H9 (cell line): ENCODE results near the gene TGFB1I1. TPM values are rescaled to one million over a fixed set of nuclear protein-coding genes. Genes with fewer than 3 reads are reported as not detected.

ENCODE experiments used
- DNase-seq: peaks from one replicate; pipeline ENCODE4 v3.0.0-alpha.2; 2017
- H2AFZ ChIP-seq: one replicate; pipeline ENCODE4 v1.6.1; 2013; ENCODE audit warnings: mild to moderate bottlenecking, low read length, control low read depth, moderate library complexity
- H2AK5ac ChIP-seq: 2 replicates; pipeline ENCODE4 v1.6.1; 2013; ENCODE audit warnings: low read length, control low read depth, mixed read lengths; ENCODE audit not compliant: insufficient read length
- H2BK120ac ChIP-seq: one replicate; pipeline ENCODE4 v1.6.1; 2013; ENCODE audit warnings: low read depth, mild to moderate bottlenecking, low read length, control low read depth, inconsistent platforms; ENCODE audit not compliant: poor library complexity, severe bottlenecking
- H2BK12ac ChIP-seq: 2 replicates; pipeline ENCODE4 v1.6.1; 2013; ENCODE audit warnings: low read length, control low read depth, mixed read lengths, low read depth; ENCODE audit not compliant: insufficient read length
- H2BK15ac ChIP-seq: 2 replicates; pipeline ENCODE4 v1.6.1; 2013; ENCODE audit warnings: low read depth, low read length, control low read depth
- H2BK20ac ChIP-seq: one replicate; pipeline ENCODE4 v1.6.1; 2013; ENCODE audit warnings: low read depth, mild to moderate bottlenecking, low read length, control low read depth, inconsistent platforms; ENCODE audit not compliant: poor library complexity, severe bottlenecking
- H2BK5ac ChIP-seq: 2 replicates; pipeline ENCODE4 v1.6.1; 2013; ENCODE audit warnings: low read length, control low read depth, mixed read lengths; ENCODE audit not compliant: insufficient read length
- H3K14ac ChIP-seq: 2 replicates; pipeline ENCODE4 v1.6.1; 2013; ENCODE audit warnings: low read length, control low read depth; ENCODE audit not compliant: insufficient read depth
- H3K18ac ChIP-seq: 2 replicates; pipeline ENCODE4 v1.6.1; 2013; ENCODE audit warnings: low read depth, mild to moderate bottlenecking, mixed read lengths, low read length, control low read depth; ENCODE audit not compliant: insufficient read length
- H3K23ac ChIP-seq: 2 replicates; pipeline ENCODE4 v1.6.1; 2013; ENCODE audit warnings: low read length, control low read depth, mixed read lengths, low read depth; ENCODE audit not compliant: insufficient read length
- H3K23me2 ChIP-seq: 2 replicates; pipeline ENCODE4 v1.6.1; 2013; ENCODE audit warnings: low read depth, mild to moderate bottlenecking, mixed read lengths, low read length, control low read depth; ENCODE audit not compliant: insufficient read length, poor library complexity, severe bottlenecking
- H3K27ac ChIP-seq: 2 replicates; pipeline ENCODE4 v1.5.1; 2013; ENCODE audit warnings: low read length, control low read depth, mixed read lengths, low read depth; ENCODE audit not compliant: insufficient read length
- H3K27me3 ChIP-seq: 2 replicates; pipeline ENCODE4 v1.6.1; 2013; ENCODE audit warnings: low read length, control low read depth, inconsistent platforms; ENCODE audit not compliant: insufficient read depth
- H3K4ac ChIP-seq: 2 replicates; pipeline ENCODE4 v1.6.1; 2013; ENCODE audit warnings: low read depth, mild to moderate bottlenecking, control low read depth, inconsistent platforms, low read length, moderate library complexity
- H3K4me1 ChIP-seq: 2 replicates; pipeline ENCODE4 v1.6.1; 2013; ENCODE audit warnings: low read length, control low read depth, inconsistent platforms; ENCODE audit not compliant: insufficient read depth
- H3K4me2 ChIP-seq: 2 replicates; pipeline ENCODE4 v1.6.1; 2013; ENCODE audit warnings: low read length, control low read depth, mixed read lengths; ENCODE audit not compliant: insufficient read length, insufficient read depth
- H3K56ac ChIP-seq: 2 replicates; pipeline ENCODE4 v1.6.1; 2013; ENCODE audit warnings: low read depth, mild to moderate bottlenecking, mixed read lengths, low read length, control low read depth; ENCODE audit not compliant: insufficient read length
- H3K79me1 ChIP-seq: 2 replicates; pipeline ENCODE4 v1.6.1; 2013; ENCODE audit warnings: low read depth, mild to moderate bottlenecking, moderate library complexity, low read length, control low read depth, inconsistent platforms; ENCODE audit not compliant: insufficient read depth, poor library complexity, severe bottlenecking
- H3K79me2 ChIP-seq: 2 replicates; pipeline ENCODE4 v1.6.1; 2013; ENCODE audit warnings: low read length, control low read depth, inconsistent platforms; ENCODE audit not compliant: insufficient read depth
- H3K9ac ChIP-seq: 2 replicates; pipeline ENCODE4 v1.6.1; 2013; ENCODE audit warnings: low read length, control low read depth, mixed read lengths; ENCODE audit not compliant: insufficient read length; ENCODE audit errors: extremely low read depth
- H3K9me3 ChIP-seq: one replicate; pipeline ENCODE4 v1.6.1; 2013; ENCODE audit warnings: low read depth, low read length, inconsistent platforms; ENCODE audit not compliant: control insufficient read depth
- H3T11ph ChIP-seq: one replicate; pipeline ENCODE4 v1.6.1; 2013; ENCODE audit warnings: mild to moderate bottlenecking, low read length, control low read depth, inconsistent platforms
- H4K20me1 ChIP-seq: one replicate; pipeline ENCODE4 v1.6.1; 2013; ENCODE audit not compliant: control insufficient read depth, insufficient read length, insufficient read depth
- H4K5ac ChIP-seq: 2 replicates; pipeline ENCODE4 v1.6.1; 2013; ENCODE audit warnings: low read depth, mild to moderate bottlenecking, mixed read lengths, low read length, control low read depth; ENCODE audit not compliant: insufficient read length
- H4K8ac ChIP-seq: replicated peaks from 2 replicates; pipeline ENCODE4 v1.6.1; 2013; ENCODE audit warnings: low read length, control low read depth, mixed read lengths, low read depth; ENCODE audit not compliant: insufficient read length
- H4K91ac ChIP-seq: 2 replicates; pipeline ENCODE4 v1.6.1; 2013; ENCODE audit warnings: low read depth, mild to moderate bottlenecking, moderate library complexity, mixed read lengths, low read length, control low read depth; ENCODE audit not compliant: insufficient read length
- H3K27ac Mint-ChIP-seq, 3 experiments: 2 replicates in 2 of 3; 3 replicates in 1 of 3; pipeline ENCODE4 v1.8.0; 2020 to 2021; ENCODE audit warnings: mixed read lengths in 3 of 3, mild to moderate bottlenecking in 1 of 3, moderate library complexity in 1 of 3
- H3K27me3 Mint-ChIP-seq: 2 replicates; pipeline ENCODE4 v1.8.0; 2021; ENCODE audit warnings: low read depth, mild to moderate bottlenecking, moderate library complexity, mixed read lengths
- H3K36me3 Mint-ChIP-seq, 3 experiments: 2 replicates in 2 of 3; 3 replicates in 1 of 3; pipeline ENCODE4 v1.8.0; 2020 to 2021; ENCODE audit warnings: low read depth in 3 of 3, mixed read lengths in 3 of 3; ENCODE audit not compliant: insufficient read depth in 1 of 3
- H3K4me1 Mint-ChIP-seq, 2 experiments: 2 replicates each; pipeline ENCODE4 v1.8.0; 2020; ENCODE audit warnings: mixed read lengths in 2 of 2
- H3K4me3 Mint-ChIP-seq, 2 experiments: 2 replicates in 1 of 2; 3 replicates in 1 of 2; pipeline ENCODE4 v1.8.0; 2020 to 2021; ENCODE audit warnings: mild to moderate bottlenecking in 2 of 2, mixed read lengths in 2 of 2, moderate library complexity in 1 of 2
- H3K9me3 Mint-ChIP-seq, 2 experiments: 2 replicates in 1 of 2; 3 replicates in 1 of 2; pipeline ENCODE4 v1.8.0; 2020; ENCODE audit warnings: mild to moderate bottlenecking in 2 of 2, mixed read lengths in 2 of 2, moderate library complexity in 1 of 2
- WGBS: extraction: QIAGEN DNeasy Blood & Tissue Kit; methylation state at CpG from one replicate; pipeline ENCODE4 v1.1.7; 2013; ENCODE audit warnings: missing lambda C conversion rate, low lambda C conversion rate, mixed read lengths; ENCODE audit not compliant: insufficient read length; ENCODE audit errors: extremely low coverage; 5-methylcytosine and 5-hydroxymethylcytosine counted together
- total RNA-seq: library from RNA; stranded (reverse); gene quantifications from 2 replicates; pipeline ENCODE4 v1.2.1, GENCODE V29; 2021
- TF ChIP-seq, protein P1 (sequence below): fragments of 200-600 bp; sonication (generic); conservative IDR thresholded peaks from 3 replicates; pipeline ENCODE4 v1.8.0; 2021; ENCODE audit warnings: antibody characterized with exemption, mild to moderate bottlenecking

The TGFB1I1 gene
- total RNA-seq, 1 experiment from 2014 or later = 15.4 TPM

DNA sequence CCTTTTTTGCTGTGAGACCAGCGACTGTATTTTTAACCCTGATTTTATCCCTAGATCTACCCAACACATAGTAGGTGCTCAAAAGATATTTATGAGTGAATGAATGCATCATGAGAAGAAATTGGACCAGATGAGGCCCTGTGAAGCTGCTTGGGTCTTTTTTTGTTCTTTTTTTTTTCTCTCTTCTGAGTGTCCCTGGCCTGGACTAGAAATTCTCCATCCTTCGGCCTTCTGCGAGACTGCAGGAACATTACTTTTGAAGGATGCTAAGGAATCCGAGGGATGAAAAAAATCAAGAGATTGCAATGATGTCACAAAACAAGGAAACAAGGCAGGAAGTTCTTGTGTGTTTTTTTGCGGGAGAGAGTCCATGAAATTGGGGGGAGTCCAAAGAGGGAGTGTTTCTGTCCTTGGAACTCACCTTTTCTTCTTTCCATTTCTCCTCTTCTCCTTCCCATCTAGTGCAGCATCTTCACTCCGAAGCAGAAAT, 36.8 kb downstream of the TGFB1I1 start:
- TF ChIP-seq, protein P1, sequence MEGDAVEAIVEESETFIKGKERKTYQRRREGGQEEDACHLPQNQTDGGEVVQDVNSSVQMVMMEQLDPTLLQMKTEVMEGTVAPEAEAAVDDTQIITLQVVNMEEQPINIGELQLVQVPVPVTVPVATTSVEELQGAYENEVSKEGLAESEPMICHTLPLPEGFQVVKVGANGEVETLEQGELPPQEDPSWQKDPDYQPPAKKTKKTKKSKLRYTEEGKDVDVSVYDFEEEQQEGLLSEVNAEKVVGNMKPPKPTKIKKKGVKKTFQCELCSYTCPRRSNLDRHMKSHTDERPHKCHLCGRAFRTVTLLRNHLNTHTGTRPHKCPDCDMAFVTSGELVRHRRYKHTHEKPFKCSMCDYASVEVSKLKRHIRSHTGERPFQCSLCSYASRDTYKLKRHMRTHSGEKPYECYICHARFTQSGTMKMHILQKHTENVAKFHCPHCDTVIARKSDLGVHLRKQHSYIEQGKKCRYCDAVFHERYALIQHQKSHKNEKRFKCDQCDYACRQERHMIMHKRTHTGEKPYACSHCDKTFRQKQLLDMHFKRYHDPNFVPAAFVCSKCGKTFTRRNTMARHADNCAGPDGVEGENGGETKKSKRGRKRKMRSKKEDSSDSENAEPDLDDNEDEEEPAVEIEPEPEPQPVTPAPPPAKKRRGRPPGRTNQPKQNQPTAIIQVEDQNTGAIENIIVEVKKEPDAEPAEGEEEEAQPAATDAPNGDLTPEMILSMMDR = no peak
- no peak overlapping the region for H3K56ac ChIP-seq
- DNase-seq = no peak
- peaks cover 6% of the 10 kb centered on the region for H3K23me2 ChIP-seq
- H3K36me3 Mint-ChIP-seq = peaks cover 2 to 5% (median 3%) of the 10 kb centered on the region in 3 experiments; a peak in 4 of 7 replicates
- peaks cover 13 to 19% of the 10 kb centered on the region in 2 experiments for H3K4me1 Mint-ChIP-seq
- H3K9me3 Mint-ChIP-seq = peaks cover 0 to 2% of the 10 kb centered on the region in 2 experiments; a peak in 2 of 5 replicates
- H2BK12ac ChIP-seq = no peak overlapping the region
- no peak overlapping the region for H2AFZ ChIP-seq
- H3K4me3 Mint-ChIP-seq = peak overlapping the region; percentile 87 to 93
- peak overlapping the region; percentile 87 to 90 (median 89) for H3K27ac Mint-ChIP-seq
- no peak overlapping the region for H4K5ac ChIP-seq
- no peaks in the 10 kb centered on the region for H4K20me1 ChIP-seq
- no peak overlapping the region for H3K27ac ChIP-seq
- peaks cover 4% of the 10 kb centered on the region for H3K27me3 Mint-ChIP-seq
- no peaks in the 10 kb centered on the region for H3K79me1 ChIP-seq
- peak overlapping the region; percentile 80 for H3K4me2 ChIP-seq
- no peak overlapping the region for H3K18ac ChIP-seq
- H3T11ph ChIP-seq = no peak overlapping the region
- H4K8ac ChIP-seq = no peak overlapping the region
- H2BK120ac ChIP-seq = no peak overlapping the region
- no peaks in the 10 kb centered on the region for H3K9me3 ChIP-seq
- H3K27me3 ChIP-seq = no peaks in the 10 kb centered on the region
- H3K4ac ChIP-seq = no peak overlapping the region
- peak overlapping the region; percentile 82 for H3K9ac ChIP-seq
- H3K23ac ChIP-seq = no peak overlapping the region
- H4K91ac ChIP-seq = no peak overlapping the region
- H2BK20ac ChIP-seq = no peak overlapping the region
- H3K79me2 ChIP-seq = no peaks in the 10 kb centered on the region
- WGBS = no CpG with 5 or more reads among the region's 6 CpGs
- peak overlapping the region; percentile 92; the same call in 1 of the 2 replicates for H3K14ac ChIP-seq
- H3K4me1 ChIP-seq = 0 out of 2 replicates have a peak, but pooled peaks cover 3% of the 10 kb centered on the region
- H2BK15ac ChIP-seq = no peak overlapping the region
- H2AK5ac ChIP-seq = no peak overlapping the region
- H2BK5ac ChIP-seq = no peak overlapping the region
